CD14-positive monocyte (primary cell): ENCODE results near the gene IL4R. TPM values are rescaled to one million over a fixed set of nuclear protein-coding genes. Genes with fewer than 3 reads are reported as not detected.

ENCODE experiments used
- DNase-seq, 3 donors: peaks; one replicate each; pipeline ENCODE4 v3.0.0-alpha.2; 2011 to 2022
- H2AFZ ChIP-seq: 2 replicates; pipeline ENCODE4 v1.6.0; 2012; ENCODE audit warnings: mild to moderate bottlenecking, low read depth, low read length, inconsistent platforms; ENCODE audit not compliant: insufficient read depth, poor library complexity, severe bottlenecking
- H3K27ac ChIP-seq, 2 donors: 1 replicate in 1 of 2; 2 replicates in 1 of 2; pipeline ENCODE4 v1.5.1; 2012 to 2013; ENCODE audit warnings: low read length in 2 of 2, control low read depth in 1 of 2, inconsistent platforms in 1 of 2, low read depth in 1 of 2, mild to moderate bottlenecking in 1 of 2
- H3K27me3 ChIP-seq, 2 donors: one replicate each; pipeline versions ENCODE4 v1.6.0 to v1.6.1; 2011 to 2013; ENCODE audit warnings: low read length in 2 of 2; ENCODE audit not compliant: control insufficient read depth in 2 of 2, insufficient read depth in 2 of 2
- H3K36me3 ChIP-seq, 2 donors: replicated peaks in 1 of 2; 1 replicate in 1 of 2; 2 replicates in 1 of 2; pipeline versions ENCODE4 v1.5.1 to v1.6.1; 2012 to 2013; ENCODE audit warnings: low read length in 2 of 2, control low read depth in 1 of 2, inconsistent platforms in 1 of 2, mild to moderate bottlenecking in 1 of 2; ENCODE audit not compliant: insufficient read depth in 2 of 2, control insufficient read depth in 1 of 2
- H3K4me1 ChIP-seq, 2 donors: 1 replicate in 1 of 2; 2 replicates in 1 of 2; pipeline versions ENCODE4 v1.5.1 to v1.6.1; 2012 to 2013; ENCODE audit warnings: low read length in 2 of 2, control low read depth in 1 of 2, inconsistent platforms in 1 of 2, mild to moderate bottlenecking in 1 of 2, moderate library complexity in 1 of 2; ENCODE audit not compliant: insufficient read depth in 2 of 2, control insufficient read depth in 1 of 2
- H3K4me2 ChIP-seq: replicated peaks from 2 replicates; pipeline ENCODE3; 2012; ENCODE audit warnings: low read length, moderate library complexity, mild to moderate bottlenecking; ENCODE audit not compliant: poor library complexity, severe bottlenecking; ENCODE audit errors: extremely low read depth
- H3K4me3 ChIP-seq, 3 experiments: fragments of 200-600 bp in 1 of 3; sonication (generic) in 1 of 3; replicated peaks in 1 of 3; 1 replicate in 2 of 3; 2 replicates in 1 of 3; pipeline ENCODE4 v1.5.1; 2011 to 2013; ENCODE audit warnings: low read length in 3 of 3, mild to moderate bottlenecking in 3 of 3, control low read depth in 2 of 3, low read depth in 2 of 3, inconsistent platforms in 1 of 3, moderate library complexity in 1 of 3
- H3K79me2 ChIP-seq: 2 replicates; pipeline ENCODE4 v1.6.0; 2012; ENCODE audit warnings: mild to moderate bottlenecking, control low read depth, inconsistent platforms, low read length, moderate library complexity; ENCODE audit not compliant: insufficient read depth
- H3K9ac ChIP-seq: 2 replicates; pipeline ENCODE4 v1.6.0; 2017; ENCODE audit warnings: low read length, mild to moderate bottlenecking; ENCODE audit not compliant: insufficient read depth, poor library complexity, severe bottlenecking
- H3K9me3 ChIP-seq, 2 donors: replicated peaks in 1 of 2; 1 replicate in 1 of 2; 2 replicates in 1 of 2; pipeline versions ENCODE4 v1.5.1 to v1.6.1; 2012 to 2013; ENCODE audit warnings: low read length in 2 of 2, control low read depth in 1 of 2; ENCODE audit not compliant: control insufficient read depth in 1 of 2, insufficient read depth in 1 of 2
- H4K20me1 ChIP-seq: 2 replicates; pipeline ENCODE4 v1.6.0; 2012; ENCODE audit warnings: mild to moderate bottlenecking, low read length, control low read depth, moderate library complexity; ENCODE audit not compliant: insufficient read depth
- H3K27ac Mint-ChIP-seq, 7 donors: one replicate each; pipeline ENCODE4 v1.8.0; 2020; ENCODE audit warnings: mild to moderate bottlenecking in 7 of 7, mixed read lengths in 7 of 7, moderate library complexity in 6 of 7, inconsistent platforms in 2 of 7
- H3K27me3 Mint-ChIP-seq, 3 donors: one replicate each; pipeline ENCODE4 v1.8.0; 2021 to 2022; ENCODE audit warnings: low read depth in 3 of 3, mild to moderate bottlenecking in 3 of 3, mixed read lengths in 3 of 3, moderate library complexity in 3 of 3, inconsistent platforms in 1 of 3
- H3K36me3 Mint-ChIP-seq, 2 donors: one replicate each; pipeline ENCODE4 v1.8.0; 2020; ENCODE audit warnings: mixed read lengths in 2 of 2, inconsistent platforms in 1 of 2, mild to moderate bottlenecking in 1 of 2
- H3K4me1 Mint-ChIP-seq: one replicate; pipeline ENCODE4 v1.8.0; 2020; ENCODE audit warnings: mild to moderate bottlenecking, mixed read lengths
- H3K4me3 Mint-ChIP-seq, 2 donors: one replicate each; pipeline ENCODE4 v1.8.0; 2020; ENCODE audit warnings: mild to moderate bottlenecking in 2 of 2, mixed read lengths in 2 of 2, moderate library complexity in 1 of 2
- H3K9me3 Mint-ChIP-seq, 7 donors: one replicate each; pipeline ENCODE4 v1.8.0; 2020 to 2022; ENCODE audit warnings: mixed read lengths in 7 of 7, mild to moderate bottlenecking in 6 of 7, moderate library complexity in 6 of 7, inconsistent platforms in 2 of 7
- WGBS: methylation state at CpG from one replicate; pipeline ENCODE4 v1.1.5; 2013; ENCODE audit warnings: missing lambda C conversion rate; ENCODE audit not compliant: insufficient coverage; 5-methylcytosine and 5-hydroxymethylcytosine counted together
- intact Hi-C, 2 donors: fragments of 100-400 bp; cut with micrococcal nuclease; formaldehyde crosslinking; loops; one replicate each; pipeline versions ENCODE4 v1.15.0 to v1.15.1; 2023
- polyA plus RNA-seq, 3 donors: library from polyadenylated mRNA; depleted of rRNA in 1 of 3; unstranded in 2 of 3; stranded (reverse) in 1 of 3; fragments of 300-500 nt in 2 of 3; fragments of >200 nt in 1 of 3; fragmentation: Illumina TruSeq in 2 of 3; gene quantifications; 1 replicate in 2 of 3; 2 replicates in 1 of 3; pipeline ENCODE4 v1.2.3, GENCODE V29; 2012 to 2021
- TF ChIP-seq, protein P1 (sequence below): fragments of 200-600 bp; IDR thresholded peaks from one replicate; pipeline ENCODE4 v1.8.0; 2022; ENCODE audit warnings: antibody characterized with exemption, mild to moderate bottlenecking

IL4R gene
- polyA plus RNA-seq, 3 donors, result 25.1 to 80.4 (median 35.6) TPM

DNA sequence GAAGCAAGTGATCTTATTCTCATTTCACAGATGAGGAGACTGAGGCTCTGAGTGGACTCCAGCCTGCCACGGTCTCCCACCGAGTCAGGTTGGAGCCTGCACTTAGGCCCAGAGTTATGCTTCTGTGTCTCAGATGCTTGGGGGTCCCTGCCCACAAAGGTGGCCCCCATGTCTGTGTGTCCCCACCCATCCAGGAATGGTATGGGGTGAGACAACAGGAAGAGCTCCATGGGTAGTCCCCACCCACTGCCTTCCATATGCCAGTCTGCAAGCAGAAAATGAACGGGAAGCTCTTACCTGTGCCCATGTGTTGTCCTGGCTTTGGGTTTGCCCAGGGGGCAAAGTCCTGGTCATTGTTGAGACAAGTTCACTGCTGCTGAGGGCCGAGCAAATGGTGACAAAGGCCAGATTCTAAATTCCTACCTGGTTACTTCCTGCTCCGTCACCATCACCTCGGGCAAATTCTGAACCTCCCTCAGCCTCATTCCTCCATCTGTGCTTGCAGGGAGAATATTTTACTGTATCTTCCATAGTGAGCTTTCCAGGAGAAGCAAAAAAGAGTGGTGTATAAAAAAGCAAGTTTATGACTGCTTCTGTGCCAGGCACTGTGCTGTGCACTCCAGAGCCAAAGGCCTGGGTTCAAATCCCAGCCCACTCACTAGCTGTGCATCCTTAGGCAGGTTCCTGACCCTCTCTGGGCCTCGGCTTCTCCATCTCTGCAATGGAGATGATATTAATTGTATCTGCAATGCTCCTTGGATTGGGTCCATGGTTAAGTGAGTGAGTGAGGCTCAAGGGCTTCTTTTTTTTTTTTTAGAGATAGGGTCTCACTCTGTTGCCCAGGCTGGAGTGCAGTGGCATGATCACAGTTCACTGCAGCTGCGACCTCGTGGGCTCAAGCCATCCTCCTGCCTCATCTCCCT is 9.3 kb downstream of the IL4R start:
- H3K79me2 ChIP-seq, result peaks cover 98% of the 10 kb centered on the region
- DNase-seq, result no peak

More for the DNA sequence above, 9.3 kb downstream of the IL4R start:
- H3K4me3 Mint-ChIP-seq, result no peak overlapping the region
- TF ChIP-seq, protein P1, sequence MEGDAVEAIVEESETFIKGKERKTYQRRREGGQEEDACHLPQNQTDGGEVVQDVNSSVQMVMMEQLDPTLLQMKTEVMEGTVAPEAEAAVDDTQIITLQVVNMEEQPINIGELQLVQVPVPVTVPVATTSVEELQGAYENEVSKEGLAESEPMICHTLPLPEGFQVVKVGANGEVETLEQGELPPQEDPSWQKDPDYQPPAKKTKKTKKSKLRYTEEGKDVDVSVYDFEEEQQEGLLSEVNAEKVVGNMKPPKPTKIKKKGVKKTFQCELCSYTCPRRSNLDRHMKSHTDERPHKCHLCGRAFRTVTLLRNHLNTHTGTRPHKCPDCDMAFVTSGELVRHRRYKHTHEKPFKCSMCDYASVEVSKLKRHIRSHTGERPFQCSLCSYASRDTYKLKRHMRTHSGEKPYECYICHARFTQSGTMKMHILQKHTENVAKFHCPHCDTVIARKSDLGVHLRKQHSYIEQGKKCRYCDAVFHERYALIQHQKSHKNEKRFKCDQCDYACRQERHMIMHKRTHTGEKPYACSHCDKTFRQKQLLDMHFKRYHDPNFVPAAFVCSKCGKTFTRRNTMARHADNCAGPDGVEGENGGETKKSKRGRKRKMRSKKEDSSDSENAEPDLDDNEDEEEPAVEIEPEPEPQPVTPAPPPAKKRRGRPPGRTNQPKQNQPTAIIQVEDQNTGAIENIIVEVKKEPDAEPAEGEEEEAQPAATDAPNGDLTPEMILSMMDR, result no peak
- peaks cover 0 to 4% (median 0%) of the 10 kb centered on the region in 7 donors for H3K9me3 Mint-ChIP-seq
- intact Hi-C loops, result loop anchor here in 1 of 2 donors (10.0 kb wide), 1 partner anchor 82 kb away; the partner anchor contains the start of gene IL21R
- Histone ChIP-seq H3K9ac (no peak overlapping the region), H3K27ac (peak overlapping the region in 1 of 2 donors; percentile 93), H2AFZ (no peak overlapping the region), H4K20me1 (peaks cover 56% of the 10 kb centered on the region), H3K4me2 (no peak overlapping the region), H3K4me3 (no peak overlapping the region), H3K27me3 (no peaks in the 10 kb centered on the region), H3K4me1 (peaks cover 66 to 94% of the 10 kb centered on the region in 2 donors), H3K36me3 (peaks cover 0 to 4% of the 10 kb centered on the region in 2 donors), H3K9me3 (no peaks in the 10 kb centered on the region)
- WGBS, result 90% methylated on average over 4 of the region's 9 CpGs
- H3K4me1 Mint-ChIP-seq, result peaks cover 92% of the 10 kb centered on the region
- peak overlapping the region in 5 of 7 donors; percentile 18 to 80 (median 54) for H3K27ac Mint-ChIP-seq
- peaks cover 29 to 39% of the 10 kb centered on the region in 2 donors for H3K36me3 Mint-ChIP-seq
- peaks cover 0 to 3% (median 0%) of the 10 kb centered on the region in 3 donors for H3K27me3 Mint-ChIP-seq
